MG63 (cell line): ENCODE results near the gene VTCN1. TPM values are rescaled to one million over a fixed set of nuclear protein-coding genes. Genes with fewer than 3 reads are reported as not detected.
"Not testable (repeated sequence)": the region's sequence is repeated elsewhere in the genome, so short reads cannot be mapped to it uniquely, and the experiment has no call there.

Source experiments
- DNase-seq: peaks from one replicate; pipeline ENCODE4 v3.0.0-alpha.2; 2020
- H3K27me3 ChIP-seq: fragments of 250-450 bp; sonication (Bioruptor Pico); 2 replicates; pipeline ENCODE4 v1.5.1; 2020; ENCODE audit warnings: mild to moderate bottlenecking, moderate library complexity
- H3K36me3 ChIP-seq: fragments of 250-450 bp; sonication (Bioruptor Pico); 2 replicates; pipeline ENCODE4 v1.5.1; 2020; ENCODE audit warnings: mild to moderate bottlenecking, moderate library complexity
- H3K4me3 ChIP-seq: fragments of 250-450 bp; sonication (Bioruptor Pico); 2 replicates; pipeline ENCODE4 v1.5.1; 2020; ENCODE audit warnings: mild to moderate bottlenecking, moderate library complexity
- H3K9me3 ChIP-seq: fragments of 250-450 bp; sonication (Bioruptor Pico); 2 replicates; pipeline ENCODE4 v1.5.1; 2020; ENCODE audit warnings: mild to moderate bottlenecking, moderate library complexity
- total RNA-seq: library from RNA; depleted of rRNA; stranded (reverse); fragments of >200 nt; shearing (Covaris generic); gene quantifications from 2 replicates; pipeline ENCODE4 v1.2.3, GENCODE V29; 2014; ENCODE audit warnings: low replicate concordance

Gene VTCN1
- total RNA-seq, 1 experiment from 2014 or later, result 0.82 TPM

DNA sequence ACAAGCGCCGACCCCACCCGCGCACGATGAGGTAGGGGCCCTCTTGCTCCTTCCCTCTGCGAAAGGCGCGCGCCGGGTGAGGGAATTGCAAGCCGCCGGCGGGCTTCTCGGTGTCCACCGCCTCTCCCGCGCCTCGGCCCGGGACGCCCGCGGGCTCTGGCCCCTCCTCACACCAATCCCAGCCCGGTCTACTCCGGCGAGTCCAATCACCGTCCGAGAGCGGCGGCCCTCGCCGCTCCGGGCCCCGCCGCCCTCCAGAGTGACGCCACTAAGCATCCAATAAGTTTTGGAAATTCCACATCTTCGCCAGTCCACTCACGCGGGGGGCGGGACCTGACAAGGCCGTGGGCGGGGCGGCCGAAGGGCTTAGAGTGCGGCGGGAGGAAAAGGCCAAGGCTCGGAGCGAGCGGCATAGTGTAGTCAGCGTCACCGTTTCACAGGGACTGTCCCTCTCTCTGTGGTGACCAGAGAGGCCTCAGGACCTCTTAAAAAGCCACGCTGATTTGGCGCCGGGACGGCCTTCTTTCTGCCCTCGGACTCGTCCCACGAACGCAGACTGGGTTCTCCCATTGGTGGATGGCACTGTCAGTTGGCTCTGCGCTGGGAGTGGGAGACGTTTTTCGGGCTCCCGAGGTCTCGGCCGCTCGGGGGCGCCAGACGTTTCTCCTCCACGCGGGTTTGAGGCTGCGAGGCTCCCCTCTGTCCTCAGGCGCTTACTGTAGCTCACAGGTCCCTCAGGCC is 89.0 kb downstream of the VTCN1 start, which contains the start of gene TRIM45:
TSS of gene TRIM45 (minus strand) at position 161 of the 741 bp plus-strand sequence. CDS start 548 bp downstream, outside the sequence.
- Histone ChIP-seq H3K4me3 (peak within 1 kb of the TSS; percentile 64), H3K9me3 (no peaks in the 10 kb centered on the region), H3K27me3 (no peaks in the 10 kb centered on the region), H3K36me3 (no peaks in the 10 kb centered on the region; the same call in 1 of the 2 replicates)
- DNase-seq, result peak; percentile 99

DNA sequence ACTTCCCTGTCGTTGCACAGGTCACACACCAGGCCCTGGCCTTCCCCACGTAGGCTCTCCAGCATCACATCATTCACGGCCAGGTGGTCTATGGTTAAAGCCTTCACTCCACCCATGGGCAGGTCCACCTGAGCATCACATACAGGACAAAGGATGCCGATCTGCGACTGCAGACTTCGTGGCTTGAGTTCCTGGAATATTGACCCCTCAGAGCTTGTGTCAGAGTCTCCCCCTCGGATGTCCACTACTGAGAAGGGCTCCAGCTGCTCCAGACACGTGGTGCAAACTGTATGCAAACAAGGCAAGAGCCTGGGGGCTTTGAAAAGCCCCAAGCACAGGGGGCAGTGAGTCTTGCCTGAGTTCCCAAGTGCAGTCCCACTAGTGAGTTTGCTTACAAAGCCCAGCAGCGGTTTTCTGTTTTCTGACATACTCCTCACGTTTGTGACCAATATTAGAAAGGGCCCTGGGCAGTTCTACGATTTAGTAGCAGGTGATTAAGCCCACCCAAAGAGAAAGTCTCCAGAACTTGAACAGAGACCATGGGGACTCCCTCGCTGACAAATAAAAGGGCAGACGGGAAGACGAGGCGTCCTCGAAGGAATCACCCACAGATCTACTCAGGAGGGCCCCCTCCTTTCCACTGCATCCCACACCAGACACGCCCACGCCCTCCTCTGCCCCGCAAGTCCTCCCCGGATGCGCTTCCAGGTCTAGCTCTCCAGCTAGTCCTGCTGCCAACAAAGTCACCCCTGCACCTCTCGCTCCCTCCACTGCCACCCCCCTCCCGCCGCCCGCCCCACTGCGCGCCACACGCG is 89.7 kb downstream of the VTCN1 start:
- no peaks in the 10 kb centered on the region for H3K27me3 ChIP-seq
- no peaks in the 10 kb centered on the region for H3K9me3 ChIP-seq
- DNase-seq, result no peak
- H3K36me3 ChIP-seq, result no peaks in the 10 kb centered on the region; the same call in 1 of the 2 replicates
- peak overlapping the region; percentile 64 for H3K4me3 ChIP-seq

DNA sequence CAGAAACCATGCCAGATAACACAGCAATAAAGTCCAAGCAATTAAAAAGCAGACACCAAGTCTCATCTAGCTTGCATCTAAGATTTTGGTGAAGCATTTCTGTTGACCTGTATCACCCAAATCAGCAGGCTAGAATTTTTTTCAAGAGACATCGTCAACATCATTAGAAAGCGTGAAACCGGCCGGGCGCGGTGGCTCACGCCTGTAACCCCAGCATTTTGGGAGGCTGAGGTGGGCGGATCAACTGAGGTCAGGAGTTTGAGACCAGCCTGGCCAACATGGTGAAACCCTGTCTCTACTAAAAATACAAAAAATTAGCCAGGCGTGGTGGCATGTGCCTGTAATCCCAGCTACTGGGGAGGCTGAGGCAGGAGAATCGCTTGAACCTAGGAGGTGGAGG is 91.6 kb downstream of the VTCN1 start:
- H3K27me3 ChIP-seq, H3K4me3 ChIP-seq, H3K36me3 ChIP-seq, H3K9me3 ChIP-seq, DNase-seq: not testable (repeated sequence)

DNA sequence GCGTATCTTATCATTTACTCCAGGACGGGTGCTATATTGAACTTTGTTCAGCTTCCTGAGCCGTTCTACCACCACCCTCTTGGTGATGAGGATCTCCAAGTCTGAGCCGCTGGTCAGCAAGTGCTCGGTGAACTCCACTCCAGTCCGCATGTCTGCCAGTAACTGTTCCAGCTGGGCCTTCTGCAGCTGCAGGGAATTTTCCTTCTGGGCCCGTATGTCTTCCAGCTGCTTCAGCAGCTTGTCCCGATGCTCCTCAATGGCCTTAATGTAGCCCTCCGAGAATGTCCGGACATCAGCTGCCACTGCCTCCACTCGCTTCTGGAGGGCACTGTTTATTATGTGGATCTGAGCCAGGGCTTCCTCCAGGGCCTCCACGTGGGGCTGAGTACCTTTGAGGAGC is 92.6 kb downstream of the VTCN1 start:
- H3K9me3 ChIP-seq, result no peaks in the 10 kb centered on the region
- DNase-seq, result no peak
- peaks cover 6% of the 10 kb centered on the region for H3K36me3 ChIP-seq
- no peaks in the 10 kb centered on the region for H3K27me3 ChIP-seq
- no peak overlapping the region for H3K4me3 ChIP-seq

DNA sequence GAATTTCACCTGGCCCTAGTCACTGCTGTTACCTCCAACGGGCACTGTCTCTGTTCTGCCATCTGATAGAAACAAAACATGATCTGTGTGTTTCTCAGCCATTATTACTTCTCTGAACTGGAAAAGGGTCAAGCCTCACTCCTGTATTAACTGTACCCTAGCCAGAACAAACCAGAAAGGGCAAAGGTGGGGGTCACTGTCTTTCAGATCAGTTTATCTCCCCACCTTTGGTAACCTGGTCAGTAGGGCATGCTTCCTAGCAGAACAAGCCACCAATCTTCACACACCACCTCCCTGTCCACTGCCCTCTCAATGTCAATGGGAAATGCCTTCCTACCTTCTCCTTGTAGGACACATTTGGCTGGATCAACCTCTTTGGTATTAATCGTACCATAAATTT is 93.0 kb downstream of the VTCN1 start:
- Histone ChIP-seq H3K4me3 (no peak overlapping the region), H3K36me3 (peaks cover 6% of the 10 kb centered on the region), H3K27me3 (no peaks in the 10 kb centered on the region), H3K9me3 (no peaks in the 10 kb centered on the region)
- no peak for DNase-seq

DNA sequence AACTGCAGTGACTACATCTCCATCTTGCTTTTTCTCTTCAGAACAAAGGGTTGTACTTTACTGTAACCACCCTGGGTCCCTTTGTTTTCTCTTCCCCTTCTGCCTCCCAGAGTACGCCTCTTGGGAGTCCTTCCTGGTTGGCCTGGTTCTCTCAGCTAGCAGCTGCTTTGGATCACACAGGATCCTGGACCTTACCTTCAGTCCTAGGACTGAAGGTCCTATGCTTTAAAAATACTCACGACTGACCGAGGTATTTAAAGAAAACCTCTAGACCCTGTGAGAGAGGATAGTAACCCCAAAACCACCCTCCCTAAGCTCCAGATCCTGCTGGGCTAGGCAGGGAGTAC is 94.0 kb downstream of the VTCN1 start:
- Histone ChIP-seq H3K36me3 (peaks cover 6% of the 10 kb centered on the region), H3K4me3 (no peak overlapping the region), H3K27me3 (no peaks in the 10 kb centered on the region), H3K9me3 (no peaks in the 10 kb centered on the region)
- DNase-seq, result no peak

DNA sequence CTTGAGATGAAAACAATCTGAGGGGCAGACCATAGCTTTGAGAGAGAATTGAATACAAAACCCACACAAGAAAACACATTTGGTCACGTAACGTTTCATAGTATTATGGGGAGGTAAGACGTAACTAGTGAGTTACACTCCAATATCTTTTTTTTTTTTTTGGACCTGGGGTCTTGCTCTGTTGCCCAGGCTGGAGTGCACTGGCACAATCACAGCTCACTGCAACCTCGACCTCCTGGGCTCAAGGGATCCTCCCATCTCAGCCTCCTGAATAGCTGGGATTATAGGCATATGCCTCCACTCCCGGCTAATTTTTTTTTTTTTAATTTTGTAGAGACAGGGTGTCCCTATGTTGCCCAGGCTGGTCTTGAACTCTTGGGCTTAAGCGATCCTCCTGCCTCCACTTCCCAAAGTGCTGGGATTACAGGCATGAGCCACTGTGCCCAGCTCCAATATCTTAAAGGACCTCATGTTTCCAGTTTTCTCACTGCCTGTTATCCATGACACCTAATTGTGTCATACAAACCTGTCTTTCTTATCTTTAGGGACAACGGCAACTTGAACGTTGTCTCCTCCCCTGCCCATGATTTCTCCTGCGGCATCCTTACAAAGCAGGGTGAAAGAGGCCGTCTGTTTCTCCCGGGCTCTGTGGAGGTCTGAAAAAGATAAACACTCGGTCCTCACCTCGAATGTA is 94.5 kb downstream of the VTCN1 start:
- Histone ChIP-seq H3K27me3 (no peaks in the 10 kb centered on the region), H3K36me3 (peaks cover 6% of the 10 kb centered on the region), H3K9me3 (no peaks in the 10 kb centered on the region), H3K4me3 (no peak overlapping the region)
- no peak for DNase-seq

DNA sequence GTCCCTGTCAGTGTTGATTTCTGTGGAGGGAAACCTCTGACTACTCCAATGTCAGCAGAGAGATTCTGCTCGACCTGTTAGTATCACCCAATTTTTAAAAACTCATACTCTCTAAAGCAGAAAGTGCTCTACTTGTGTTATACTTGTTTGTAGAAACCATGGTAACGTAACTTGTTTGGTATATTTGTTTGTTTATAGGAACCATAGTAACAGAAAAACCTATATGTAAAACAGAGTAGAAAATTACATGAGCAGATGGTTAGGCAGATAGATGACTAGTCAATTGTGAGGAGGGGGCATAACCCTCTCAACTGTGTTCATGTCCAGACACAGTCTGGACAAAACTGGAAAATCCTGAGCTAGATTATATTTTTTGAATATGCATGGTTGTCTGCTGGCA is 95.8 kb downstream of the VTCN1 start:
- no peak for DNase-seq
- H3K27me3 ChIP-seq, result no peaks in the 10 kb centered on the region
- H3K4me3 ChIP-seq, result no peak overlapping the region
- no peaks in the 10 kb centered on the region for H3K9me3 ChIP-seq
- peaks cover 8% of the 10 kb centered on the region for H3K36me3 ChIP-seq

DNA sequence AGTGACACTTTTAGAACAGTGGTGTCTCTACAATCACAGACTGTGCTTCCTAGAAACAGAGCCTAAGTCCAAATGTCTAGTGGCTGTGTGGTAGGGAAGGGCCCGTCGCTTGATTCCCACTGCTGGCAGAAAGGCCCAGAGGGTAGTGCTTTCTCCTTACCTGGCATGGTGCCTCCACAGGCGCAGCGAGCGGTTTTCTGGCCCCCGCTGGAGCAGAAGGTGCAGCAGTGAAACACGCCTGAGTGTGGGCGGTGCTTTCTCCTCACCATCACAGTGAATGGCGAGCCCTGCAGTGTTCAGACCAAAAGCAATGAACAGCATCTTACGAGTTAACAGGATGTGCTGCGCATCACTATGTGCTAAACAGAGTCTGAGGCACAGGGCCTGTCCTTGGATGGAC is 97.5 kb downstream of the VTCN1 start:
- peaks cover 13% of the 10 kb centered on the region for H3K36me3 ChIP-seq
- DNase-seq, result no peak
- no peaks in the 10 kb centered on the region for H3K27me3 ChIP-seq
- no peaks in the 10 kb centered on the region for H3K9me3 ChIP-seq
- no peak overlapping the region for H3K4me3 ChIP-seq

DNA sequence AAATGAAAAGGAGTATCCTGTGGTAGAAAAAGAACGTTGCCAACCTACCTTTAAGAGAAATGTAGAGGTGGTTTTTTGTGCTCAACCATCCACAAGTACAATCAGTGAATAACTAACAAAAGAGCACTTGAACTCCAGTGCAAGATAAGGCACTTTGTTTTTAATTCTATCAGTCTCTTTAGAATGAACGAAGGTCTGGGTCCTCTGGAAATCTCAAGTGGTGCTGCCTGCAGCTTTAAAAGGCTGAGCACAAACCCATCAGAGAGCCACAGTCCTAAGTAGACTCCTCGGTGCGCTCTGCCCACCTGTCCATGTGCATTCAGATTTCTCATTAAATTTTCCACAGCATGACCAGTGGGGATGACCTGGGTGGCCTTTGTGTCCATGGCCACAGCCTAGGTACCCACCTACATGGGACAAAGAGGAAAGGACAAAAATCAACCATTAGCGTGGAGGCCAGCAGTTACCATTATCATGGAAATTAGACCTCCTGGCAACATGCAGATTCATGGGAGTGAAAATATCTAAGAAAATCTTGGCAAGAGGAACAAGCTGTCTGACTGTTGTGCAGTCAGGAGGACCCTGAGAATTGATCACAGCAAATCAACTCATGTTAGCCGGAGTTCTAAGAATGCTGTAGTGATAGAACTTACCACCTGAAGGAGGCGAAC is 98.5 kb downstream of the VTCN1 start:
- peaks cover 16% of the 10 kb centered on the region for H3K36me3 ChIP-seq
- no peak for DNase-seq
- H3K9me3 ChIP-seq, result no peaks in the 10 kb centered on the region

DNA sequence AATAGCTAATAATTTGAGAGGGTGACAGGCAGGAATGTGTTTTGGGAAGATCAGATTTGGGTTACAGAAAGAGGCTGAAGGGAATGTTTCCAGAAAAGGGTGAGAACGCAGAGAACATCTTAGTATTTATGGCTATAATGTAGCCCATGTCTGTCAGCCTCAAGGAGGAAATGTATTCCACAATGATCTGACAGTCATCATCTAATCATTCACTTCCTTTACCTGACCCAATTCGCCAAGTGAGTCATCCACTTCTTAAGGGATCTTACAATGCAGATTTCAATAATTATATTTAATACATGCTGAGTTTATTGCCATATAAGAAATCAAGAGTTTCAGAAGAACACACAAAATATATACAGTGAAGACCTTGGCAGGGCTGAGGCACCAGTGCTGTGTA is 100.0 kb downstream of the VTCN1 start:
- no peak for DNase-seq
- Histone ChIP-seq H3K9me3 (no peaks in the 10 kb centered on the region), H3K36me3 (peaks cover 26% of the 10 kb centered on the region), H3K4me3 (no peak overlapping the region), H3K27me3 (no peaks in the 10 kb centered on the region)

More for the DNA sequence above, 98.5 kb downstream of the VTCN1 start:
- no peaks in the 10 kb centered on the region for H3K27me3 ChIP-seq
- no peak overlapping the region for H3K4me3 ChIP-seq

DNA sequence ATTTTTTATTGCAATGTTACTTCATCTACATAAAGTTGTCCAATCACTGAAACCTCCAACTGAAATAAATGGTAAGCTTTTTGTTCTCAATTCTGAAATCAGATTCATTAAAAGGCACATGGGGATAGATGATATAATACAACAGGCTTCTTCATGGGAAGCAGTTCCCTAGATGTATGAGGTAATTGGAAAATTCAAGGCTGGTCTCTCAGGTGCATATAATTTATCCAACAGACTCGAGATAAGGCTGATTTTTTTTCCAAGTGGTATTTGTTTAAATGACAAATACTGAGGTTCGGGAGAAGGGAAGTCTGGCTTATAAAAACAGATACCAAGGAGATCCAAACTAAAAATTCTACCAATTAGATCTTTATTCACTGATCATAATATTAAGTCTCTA is 103.4 kb downstream of the VTCN1 start:
- Histone ChIP-seq H3K9me3 (no peaks in the 10 kb centered on the region), H3K27me3 (no peaks in the 10 kb centered on the region), H3K36me3 (peaks cover 39% of the 10 kb centered on the region), H3K4me3 (no peak overlapping the region)
- DNase-seq, result no peak

DNA sequence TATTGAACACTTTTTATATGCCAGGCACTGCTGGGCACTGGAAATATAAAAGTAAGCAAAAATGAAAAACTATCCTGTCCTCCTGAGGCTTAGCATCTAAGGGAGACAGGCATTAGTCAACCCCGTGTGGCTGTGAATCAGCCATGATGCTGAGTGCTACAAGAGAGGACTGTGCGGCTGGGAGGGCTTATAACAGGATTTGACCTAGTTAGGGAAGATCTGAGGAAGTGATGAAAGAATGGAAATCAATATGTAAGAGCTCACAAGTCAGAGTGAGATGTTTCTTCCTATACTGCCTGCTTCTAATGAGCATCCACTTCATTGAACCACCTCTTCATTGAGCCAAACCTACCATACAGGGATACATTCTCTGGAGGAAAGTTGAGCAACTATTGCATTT is 104.2 kb downstream of the VTCN1 start:
- no peaks in the 10 kb centered on the region for H3K9me3 ChIP-seq
- no peaks in the 10 kb centered on the region for H3K27me3 ChIP-seq
- peaks cover 47% of the 10 kb centered on the region for H3K36me3 ChIP-seq
- DNase-seq, result no peak
- H3K4me3 ChIP-seq, result no peak overlapping the region

DNA sequence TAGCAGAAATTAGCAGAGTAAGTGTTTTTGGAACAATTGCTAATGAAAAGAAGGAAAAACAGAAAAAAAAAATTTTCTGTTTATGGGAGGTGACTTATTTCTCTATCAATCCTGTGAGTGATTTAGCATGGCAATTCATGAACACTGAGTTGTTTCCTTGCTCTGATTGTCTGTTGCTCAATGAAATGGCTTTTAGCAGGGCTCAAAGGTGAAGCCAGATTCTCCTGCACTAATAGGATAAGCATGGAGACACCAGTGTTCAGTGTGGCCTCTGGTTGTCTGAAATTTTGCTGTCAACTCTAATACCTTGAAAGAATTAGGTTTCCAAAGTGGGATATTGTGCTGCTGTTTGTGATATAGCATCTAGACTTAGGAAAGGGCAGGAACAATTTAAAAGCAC is 105.0 kb downstream of the VTCN1 start:
- DNase-seq, result no peak
- Histone ChIP-seq H3K27me3 (no peaks in the 10 kb centered on the region), H3K4me3 (no peak overlapping the region), H3K36me3 (peaks cover 55% of the 10 kb centered on the region), H3K9me3 (no peaks in the 10 kb centered on the region)

DNA sequence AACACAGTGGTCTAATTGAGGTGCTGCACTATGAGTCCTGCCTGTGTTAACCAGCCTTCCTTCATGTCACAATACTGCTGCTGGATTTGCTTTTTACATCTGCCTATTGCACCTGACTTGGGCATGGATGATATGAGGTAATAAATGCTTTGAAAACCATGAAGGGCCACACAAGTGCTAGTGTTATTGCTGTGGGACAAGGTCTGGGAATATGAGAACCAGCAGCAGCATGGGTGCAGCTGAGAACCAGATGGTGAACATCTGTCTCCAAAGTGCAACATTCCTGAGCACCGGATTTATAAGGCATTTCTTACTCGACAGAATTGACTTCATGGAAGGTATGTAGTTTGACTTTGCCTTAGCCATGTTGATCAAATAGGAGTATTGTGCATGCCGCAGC is 105.7 kb downstream of the VTCN1 start:
- no peaks in the 10 kb centered on the region for H3K27me3 ChIP-seq
- H3K4me3 ChIP-seq, result no peak overlapping the region
- no peaks in the 10 kb centered on the region for H3K9me3 ChIP-seq
- peaks cover 60% of the 10 kb centered on the region for H3K36me3 ChIP-seq
- DNase-seq, result no peak

DNA sequence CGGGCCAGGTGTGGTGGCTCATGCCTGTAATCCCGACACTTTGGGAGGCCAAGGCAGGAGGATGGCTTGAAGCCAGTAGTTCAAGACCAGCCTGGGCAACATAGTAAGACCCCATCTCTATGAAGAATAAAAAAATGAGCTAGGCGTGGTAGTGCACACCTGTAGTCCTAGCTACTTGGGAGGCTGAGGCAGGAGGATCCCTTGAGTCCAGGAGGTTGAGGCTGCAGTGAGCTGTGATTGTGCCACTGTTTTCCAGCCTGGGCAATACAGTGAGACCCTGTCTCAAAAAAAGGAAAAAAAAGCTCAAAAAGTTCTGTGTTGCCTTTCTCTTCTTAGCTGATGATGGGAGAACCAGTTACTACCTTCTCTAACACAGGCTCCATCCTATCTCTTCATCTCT is 108.9 kb downstream of the VTCN1 start:
- peaks cover 74% of the 10 kb centered on the region for H3K36me3 ChIP-seq
- H3K9me3 ChIP-seq, H3K27me3 ChIP-seq, DNase-seq, H3K4me3 ChIP-seq: not testable (repeated sequence)

DNA sequence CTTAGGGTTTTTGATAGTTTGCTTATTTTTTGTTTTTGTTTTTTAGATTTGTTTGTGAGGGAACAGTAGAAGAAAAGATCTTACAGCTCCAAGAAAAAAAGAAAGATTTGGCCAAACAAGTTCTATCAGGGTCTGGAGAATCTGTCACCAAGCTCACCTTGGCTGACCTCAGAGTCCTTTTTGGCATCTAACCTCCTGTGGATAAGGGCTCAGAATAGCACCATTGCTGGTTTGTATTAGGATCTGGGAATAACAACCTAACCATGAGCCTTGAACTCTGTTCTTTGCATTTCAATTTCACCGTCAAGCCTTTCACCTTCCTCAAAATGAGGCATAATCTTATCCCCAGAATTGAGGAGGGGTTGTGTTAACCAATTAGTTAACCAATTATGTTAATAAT is 109.4 kb downstream of the VTCN1 start:
- Histone ChIP-seq H3K4me3 (no peak overlapping the region), H3K27me3 (no peaks in the 10 kb centered on the region), H3K36me3 (peaks cover 74% of the 10 kb centered on the region), H3K9me3 (no peaks in the 10 kb centered on the region)
- DNase-seq, result no peak
